ENCODE results near the gene PRKACA.

DNA sequence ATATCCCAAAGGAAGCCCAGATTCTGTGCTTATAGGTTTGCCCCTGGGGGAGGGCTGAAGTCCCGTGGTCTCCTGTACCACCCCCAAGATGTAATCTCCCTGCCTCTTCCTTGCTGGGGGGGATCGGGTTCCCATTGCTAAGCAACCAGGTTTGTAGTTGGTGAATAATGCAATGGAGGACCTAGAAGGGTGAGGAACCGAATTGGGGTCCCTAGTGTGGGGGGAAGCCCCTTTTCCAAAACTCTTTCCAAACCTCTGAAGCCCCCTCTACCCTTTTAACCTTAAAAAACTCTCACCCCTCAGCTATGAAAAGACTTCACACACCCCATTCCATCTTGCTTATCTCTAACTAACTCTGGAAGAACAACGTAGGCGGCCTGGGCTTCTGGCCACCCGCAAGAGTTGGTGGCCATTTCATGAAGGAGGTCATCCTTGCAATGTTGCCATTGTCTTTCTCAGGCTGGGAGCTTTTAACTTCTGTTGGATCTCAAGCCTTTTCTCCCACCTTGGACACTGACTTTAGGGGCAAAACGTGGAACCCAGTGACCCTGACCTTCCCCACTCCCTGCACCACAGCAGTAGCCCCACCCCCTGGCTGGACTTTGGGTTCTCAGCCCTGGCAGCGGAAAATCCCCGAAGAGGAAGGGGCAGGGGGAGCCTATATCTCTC lies 56.3 kb downstream of the PRKACA start:
- no peak for TF ChIP-seq BHLHE40 (IDR thresholded peaks at IDR 0.05; ENCODE audit: borderline replicate concordance)
- no peak for TF ChIP-seq HDGF (IDR thresholded peaks at IDR 0.05; ENCODE audit: borderline replicate concordance)
- no peak for TF ChIP-seq SP1 (IDR thresholded peaks at IDR 0.05)
